ENCODE measurements around the gene ACKR3.

- TF ChIP-seq, protein P1, sequence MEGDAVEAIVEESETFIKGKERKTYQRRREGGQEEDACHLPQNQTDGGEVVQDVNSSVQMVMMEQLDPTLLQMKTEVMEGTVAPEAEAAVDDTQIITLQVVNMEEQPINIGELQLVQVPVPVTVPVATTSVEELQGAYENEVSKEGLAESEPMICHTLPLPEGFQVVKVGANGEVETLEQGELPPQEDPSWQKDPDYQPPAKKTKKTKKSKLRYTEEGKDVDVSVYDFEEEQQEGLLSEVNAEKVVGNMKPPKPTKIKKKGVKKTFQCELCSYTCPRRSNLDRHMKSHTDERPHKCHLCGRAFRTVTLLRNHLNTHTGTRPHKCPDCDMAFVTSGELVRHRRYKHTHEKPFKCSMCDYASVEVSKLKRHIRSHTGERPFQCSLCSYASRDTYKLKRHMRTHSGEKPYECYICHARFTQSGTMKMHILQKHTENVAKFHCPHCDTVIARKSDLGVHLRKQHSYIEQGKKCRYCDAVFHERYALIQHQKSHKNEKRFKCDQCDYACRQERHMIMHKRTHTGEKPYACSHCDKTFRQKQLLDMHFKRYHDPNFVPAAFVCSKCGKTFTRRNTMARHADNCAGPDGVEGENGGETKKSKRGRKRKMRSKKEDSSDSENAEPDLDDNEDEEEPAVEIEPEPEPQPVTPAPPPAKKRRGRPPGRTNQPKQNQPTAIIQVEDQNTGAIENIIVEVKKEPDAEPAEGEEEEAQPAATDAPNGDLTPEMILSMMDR (IDR thresholded peaks at IDR 0.05) = no peak
- TF ChIP-seq POLR2A (IDR thresholded peaks at IDR 0.05) = no peak
Measured at GRCh38 chr2:236570081-236570868, 650 bp downstream of the ACKR3 start.
